Fibroblast of lung (primary cell): Measurements from ENCODE around the gene THSD7B.

Experiments
- CTCF ChIP-seq, 2 donors: IDR thresholded peaks in 1 of 2; conservative IDR thresholded peaks in 1 of 2; 1 replicate in 1 of 2; 2 replicates in 1 of 2; pipeline ENCODE4 v1.5.1; 2011 to 2012; ENCODE audit warnings: low read length in 2 of 2, control low read depth in 1 of 2, inconsistent platforms in 1 of 2, low read depth in 1 of 2, mild to moderate bottlenecking in 1 of 2
- EZH2 ChIP-seq: IDR thresholded peaks from 2 replicates; pipeline ENCODE4 v1.5.1; 2012; ENCODE audit warnings: low read length, control low read depth, mild to moderate bottlenecking; ENCODE audit errors: missing control alignments

- TF ChIP-seq CTCF (conservative IDR thresholded peaks at IDR 0.05 in 1 of 2, IDR thresholded peaks at IDR 0.05 in 1 of 2; ENCODE audit: low read depth in 1 of 2, low read length in 2 of 2) (no peak), EZH2 (no peak)
Observed at GRCh38 chr2:136751406-136751805, 13.9 kb upstream of the THSD7B start.
